OCI-LY1 (cell line): ENCODE results near the gene LGMN.

Source experiments
- H2AFZ ChIP-seq: fragments of 200-600 bp; sonication (generic), shearing (Covaris generic); 2 replicates; pipeline ENCODE4 v1.6.0; 2014; ENCODE audit warnings: antibody characterized with exemption, mild to moderate bottlenecking, low read length
- H3F3A ChIP-seq: fragments of 200-600 bp; sonication (generic), shearing (Covaris generic); 2 replicates; pipeline ENCODE4 v1.6.0; 2014; ENCODE audit warnings: mild to moderate bottlenecking, antibody characterized with exemption, low read length, moderate library complexity; ENCODE audit not compliant: insufficient read depth
- H3K27ac ChIP-seq: fragments of 200-600 bp; sonication (generic); 2 replicates; pipeline ENCODE4 v1.5.1; 2014; ENCODE audit warnings: low read length, mixed run types, mild to moderate bottlenecking, low read depth; ENCODE audit not compliant: poor library complexity, severe bottlenecking
- H3K27me3 ChIP-seq: fragments of 200-600 bp; sonication (generic); 2 replicates; pipeline ENCODE4 v1.6.0; 2014; ENCODE audit warnings: antibody characterized with exemption, mild to moderate bottlenecking, low read length, moderate library complexity; ENCODE audit not compliant: insufficient read depth
- H3K36me3 ChIP-seq: fragments of 200-600 bp; sonication (generic); 2 replicates; pipeline ENCODE4 v1.6.1; 2014; ENCODE audit warnings: mild to moderate bottlenecking, antibody characterized with exemption, low read length, moderate library complexity, mixed read lengths; ENCODE audit not compliant: insufficient read depth
- H3K4me1 ChIP-seq: fragments of 200-600 bp; sonication (generic); 2 replicates; pipeline ENCODE4 v1.5.1; 2014; ENCODE audit warnings: mild to moderate bottlenecking, low read length, moderate library complexity; ENCODE audit not compliant: insufficient read depth, severe bottlenecking
- H3K4me2 ChIP-seq: fragments of 200-600 bp; sonication (generic), shearing (Covaris generic); 2 replicates; pipeline ENCODE4 v1.6.1; 2014; ENCODE audit warnings: low read length
- H3K4me3 ChIP-seq: fragments of 200-600 bp; sonication (generic); 2 replicates; pipeline ENCODE4 v1.5.1; 2014; ENCODE audit warnings: low read length, low read depth, mild to moderate bottlenecking, mixed read lengths; ENCODE audit not compliant: poor library complexity, severe bottlenecking
- H3K79me2 ChIP-seq: fragments of 200-600 bp; shearing (Covaris generic); 2 replicates; pipeline ENCODE4 v1.6.1; 2016; ENCODE audit warnings: mixed run types, low read length, mixed read lengths; ENCODE audit not compliant: insufficient read depth
- H3K9ac ChIP-seq: fragments of 200-600 bp; sonication (generic), shearing (Covaris generic); 2 replicates; pipeline ENCODE4 v1.6.1; 2014; ENCODE audit warnings: mild to moderate bottlenecking, low read length, mixed read lengths
- H3K9me2 ChIP-seq: fragments of 200-600 bp; sonication (generic), shearing (Covaris generic); 2 replicates; pipeline ENCODE4 v1.6.1; 2014; ENCODE audit warnings: low read depth, mild to moderate bottlenecking, low read length, mixed read lengths
- H3K9me3 ChIP-seq: fragments of 200-600 bp; shearing (Covaris generic); 2 replicates; pipeline ENCODE4 v1.6.1; 2014; ENCODE audit warnings: low read length, mixed read lengths
- H4K20me1 ChIP-seq: fragments of 200-600 bp; sonication (generic), shearing (Covaris generic); 2 replicates; pipeline ENCODE4 v1.6.0; 2016; ENCODE audit warnings: mild to moderate bottlenecking, low read length; ENCODE audit not compliant: insufficient read depth
- EZH2 ChIP-seq: fragments of 200-600 bp; sonication (generic), shearing (Covaris generic); IDR thresholded peaks from 2 replicates; pipeline ENCODE4 v1.8.0; 2017; ENCODE audit warnings: borderline replicate concordance, mixed run types, mild to moderate bottlenecking, antibody characterized with exemption, low read length, moderate library complexity, mixed read lengths
- TF ChIP-seq, protein P1 (sequence below): fragments of 200-600 bp; sonication (generic), shearing (Covaris generic); IDR thresholded peaks from 2 replicates; pipeline ENCODE4 v1.5.1; 2017; ENCODE audit warnings: mild to moderate bottlenecking, antibody characterized with exemption, low read length, moderate library complexity, mixed read lengths

Gene LGMN

DNA sequence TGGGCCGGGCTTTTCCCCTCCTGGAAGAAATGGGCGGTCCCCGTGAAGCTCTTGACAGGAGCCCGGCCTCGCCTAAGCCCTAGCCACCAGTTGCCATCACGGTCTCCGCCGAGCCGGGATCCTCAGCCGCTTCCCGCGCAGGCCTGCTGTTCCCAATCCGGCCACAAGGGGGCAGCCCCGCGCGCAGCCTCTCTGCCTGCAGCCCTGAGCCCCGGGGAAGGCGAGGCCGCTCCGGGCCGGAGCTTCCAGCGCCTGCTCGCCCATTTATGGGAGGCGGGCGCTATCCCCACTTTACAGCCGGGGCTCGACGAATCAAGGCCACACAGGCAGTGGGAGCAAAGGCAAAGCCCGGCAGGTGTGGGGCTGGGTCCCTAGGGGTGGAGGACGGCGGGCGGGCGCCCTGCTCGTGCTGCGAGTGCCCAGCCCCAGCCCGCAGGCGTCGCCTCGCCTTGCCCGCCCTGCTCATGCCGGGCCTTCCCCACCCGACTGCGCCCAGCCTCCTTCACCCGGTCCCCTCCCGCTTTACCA, 61.5 kb downstream of the LGMN start:
- Histone ChIP-seq H2AFZ (no peak overlapping the region), H3K9me3 (no peaks in the 10 kb centered on the region), H3K36me3 (no peaks in the 10 kb centered on the region), H3K79me2 (no peaks in the 10 kb centered on the region), H4K20me1 (no peaks in the 10 kb centered on the region), H3K9me2 (no peaks in the 10 kb centered on the region), H3K9ac (no peak overlapping the region), H3K4me3 (no peak overlapping the region), H3K4me2 (no peak overlapping the region), H3F3A (no peaks in the 10 kb centered on the region), H3K4me1 (no peaks in the 10 kb centered on the region), H3K27ac (no peak overlapping the region), H3K27me3 (no peaks in the 10 kb centered on the region)
- TF ChIP-seq, protein P1, sequence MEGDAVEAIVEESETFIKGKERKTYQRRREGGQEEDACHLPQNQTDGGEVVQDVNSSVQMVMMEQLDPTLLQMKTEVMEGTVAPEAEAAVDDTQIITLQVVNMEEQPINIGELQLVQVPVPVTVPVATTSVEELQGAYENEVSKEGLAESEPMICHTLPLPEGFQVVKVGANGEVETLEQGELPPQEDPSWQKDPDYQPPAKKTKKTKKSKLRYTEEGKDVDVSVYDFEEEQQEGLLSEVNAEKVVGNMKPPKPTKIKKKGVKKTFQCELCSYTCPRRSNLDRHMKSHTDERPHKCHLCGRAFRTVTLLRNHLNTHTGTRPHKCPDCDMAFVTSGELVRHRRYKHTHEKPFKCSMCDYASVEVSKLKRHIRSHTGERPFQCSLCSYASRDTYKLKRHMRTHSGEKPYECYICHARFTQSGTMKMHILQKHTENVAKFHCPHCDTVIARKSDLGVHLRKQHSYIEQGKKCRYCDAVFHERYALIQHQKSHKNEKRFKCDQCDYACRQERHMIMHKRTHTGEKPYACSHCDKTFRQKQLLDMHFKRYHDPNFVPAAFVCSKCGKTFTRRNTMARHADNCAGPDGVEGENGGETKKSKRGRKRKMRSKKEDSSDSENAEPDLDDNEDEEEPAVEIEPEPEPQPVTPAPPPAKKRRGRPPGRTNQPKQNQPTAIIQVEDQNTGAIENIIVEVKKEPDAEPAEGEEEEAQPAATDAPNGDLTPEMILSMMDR, result peak; percentile 63
- no peak for TF ChIP-seq EZH2

DNA sequence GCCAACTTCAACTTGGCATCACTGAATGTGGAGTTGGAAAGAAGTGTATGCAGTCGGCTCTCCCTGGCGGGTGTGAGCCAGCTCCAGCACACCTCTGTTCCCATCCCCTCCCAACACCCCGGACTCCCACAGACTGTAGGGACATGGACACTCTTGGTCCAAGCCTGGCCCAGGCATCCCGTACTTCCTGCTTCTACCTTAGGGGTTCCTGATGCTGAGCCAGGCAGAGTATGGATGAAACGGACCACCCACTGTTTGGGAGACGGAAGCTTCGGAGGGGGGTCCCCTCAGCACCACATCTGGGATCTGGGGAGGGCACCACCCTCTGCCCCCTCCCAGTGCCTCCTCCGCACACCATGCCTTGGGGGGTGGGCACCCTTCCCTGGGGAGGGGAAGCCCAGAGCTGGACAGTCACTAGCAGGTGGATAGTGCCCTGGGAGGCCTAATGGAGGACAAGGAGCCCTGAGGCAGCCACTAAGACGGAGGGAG, 62.0 kb downstream of the LGMN start:
- H3K9me3 ChIP-seq, result no peaks in the 10 kb centered on the region
- no peaks in the 10 kb centered on the region for H3F3A ChIP-seq
- TF ChIP-seq, protein P1, result no peak
- H3K4me2 ChIP-seq, result no peak overlapping the region
- H3K4me1 ChIP-seq, result no peaks in the 10 kb centered on the region
- no peak overlapping the region for H3K27ac ChIP-seq
- no peaks in the 10 kb centered on the region for H3K9me2 ChIP-seq
- no peaks in the 10 kb centered on the region for H4K20me1 ChIP-seq
- H3K9ac ChIP-seq, result no peak overlapping the region
- H3K4me3 ChIP-seq, result no peak overlapping the region
- H3K36me3 ChIP-seq, result no peaks in the 10 kb centered on the region
- no peaks in the 10 kb centered on the region for H3K27me3 ChIP-seq
- H3K79me2 ChIP-seq, result no peaks in the 10 kb centered on the region
- no peak overlapping the region for H2AFZ ChIP-seq

DNA sequence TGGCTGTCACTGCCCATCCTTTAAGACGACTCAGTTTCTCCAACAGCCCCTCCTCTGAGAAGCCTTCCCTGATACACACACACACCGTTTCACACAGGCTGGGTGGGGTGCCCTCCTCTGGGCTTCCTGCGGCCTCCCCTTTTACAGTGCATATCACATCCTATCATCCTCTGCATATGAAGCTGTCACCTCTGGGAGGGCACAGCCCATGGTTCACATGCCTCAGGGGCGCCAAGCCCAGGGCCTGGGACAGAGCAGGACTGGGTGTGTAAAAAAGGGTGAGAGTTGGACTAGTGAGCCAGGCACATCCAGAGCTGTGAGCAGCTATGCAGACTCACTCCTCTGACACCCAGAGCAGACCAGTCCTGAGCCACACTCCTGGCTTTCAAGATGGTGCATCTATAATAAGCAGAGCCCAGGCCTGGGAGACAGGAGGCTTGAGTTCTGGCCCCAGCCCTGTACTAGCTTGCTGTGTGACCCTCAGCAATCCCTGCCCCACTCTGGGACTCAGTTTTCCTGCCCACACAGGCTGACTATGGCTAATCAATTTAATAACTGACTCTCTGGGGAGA, 62.6 kb downstream of the LGMN start:
- Histone ChIP-seq H3K79me2 (no peaks in the 10 kb centered on the region), H3K36me3 (no peaks in the 10 kb centered on the region), H2AFZ (no peak overlapping the region), H3K27ac (no peak overlapping the region), H3F3A (no peaks in the 10 kb centered on the region), H3K9ac (no peak overlapping the region), H3K9me2 (no peaks in the 10 kb centered on the region), H3K4me2 (no peak overlapping the region), H3K9me3 (no peaks in the 10 kb centered on the region), H3K27me3 (no peaks in the 10 kb centered on the region), H3K4me3 (no peak overlapping the region), H3K4me1 (no peaks in the 10 kb centered on the region), H4K20me1 (no peaks in the 10 kb centered on the region)
- TF ChIP-seq, protein P1, result no peak
- TF ChIP-seq EZH2, result no peak
